Lower leg skin (tissue), 4 donors: Measurements from ENCODE around the gene SDK1. TPM values are rescaled to one million over a fixed set of nuclear protein-coding genes. Genes with fewer than 3 reads are reported as not detected.

Source experiments
- DNase-seq, 2 donors: peaks; one replicate each; pipeline ENCODE4 v3.0.0-alpha.2; 2019; ENCODE audit warnings: low spot score in 2 of 2
- H3K4me3 ChIP-seq: fragments of 200-600 bp; sonication (generic); 2 replicates; pipeline ENCODE4 v1.5.1; 2017; ENCODE audit warnings: mild to moderate bottlenecking, low read depth; ENCODE audit not compliant: poor library complexity, severe bottlenecking
- CTCF ChIP-seq, 3 donors: fragments of 450-650 bp; IDR thresholded peaks; one replicate each; pipeline ENCODE4 v1.5.1; 2016; ENCODE audit warnings: antibody characterized with exemption in 3 of 3, mild to moderate bottlenecking in 3 of 3, moderate library complexity in 2 of 3
- POLR2A ChIP-seq, 2 donors: fragments of 450-650 bp; IDR thresholded peaks; one replicate each; pipeline ENCODE4 v1.6.1; 2016 to 2017; ENCODE audit warnings: antibody characterized with exemption in 2 of 2, mild to moderate bottlenecking in 1 of 2, moderate library complexity in 1 of 2
- WGBS, 2 donors: methylation state at CpG; one replicate each; pipeline ENCODE4 v1.1.5; 2018; 5-methylcytosine and 5-hydroxymethylcytosine counted together
- intact Hi-C: fragments of 100-400 bp; cut with DNase I; formaldehyde crosslinking; loops from one replicate; pipeline ENCODE4 v1.15.0; 2023; ENCODE audit warnings: low total_unique reads
- total RNA-seq, 4 donors: library from RNA; depleted of rRNA; stranded (reverse); fragments of >200 nt; gene quantifications; one replicate each; pipeline ENCODE4 v1.1.0, GENCODE V29; 2016

SDK1 gene
- total RNA-seq, 4 donors from 2014 or later, result 1.9 to 7.2 (median 5.1) TPM

- H3K4me3 ChIP-seq, result no peak overlapping the region
- 80 to 85% methylated on average over 14 of the region's 14 CpGs for WGBS, 2 donors
- no peak for TF ChIP-seq POLR2A (IDR thresholded peaks at IDR 0.05)
- no peak for TF ChIP-seq CTCF (IDR thresholded peaks at IDR 0.05)
- intact Hi-C loops, result no loop called here
- no peak for DNase-seq
Observed at GRCh38 chr7:3879355-3880075, 578.5 kb downstream of the SDK1 start.

GRCh38 chr7:3880228-3880987, 579.4 kb downstream of the SDK1 start:
- intact Hi-C loops, result no loop called here
- no peak overlapping the region for H3K4me3 ChIP-seq
- 81 to 89% methylated on average over 26 of the region's 26 CpGs for whole genome bisulfite sequencing, 2 donors
- TF ChIP-seq CTCF (IDR thresholded peaks at IDR 0.05), result no peak
- no peak for TF ChIP-seq POLR2A (IDR thresholded peaks at IDR 0.05)
- DNase-seq, result no peak

- TF ChIP-seq CTCF (IDR thresholded peaks at IDR 0.05) (no peak), POLR2A (IDR thresholded peaks at IDR 0.05) (no peak)
- no peak overlapping the region for H3K4me3 ChIP-seq
- no peak for DNase-seq
- WGBS, 2 donors, result 73 to 76% methylated on average over 5 of the region's 5 CpGs
- intact Hi-C loops, result no loop called here
Observed at GRCh38 chr7:3882782-3883181, 581.7 kb downstream of the SDK1 start.

- 92% methylated on average over 6 of the region's 6 CpGs for WGBS, 2 donors
- no peak overlapping the region for H3K4me3 ChIP-seq
- DNase-seq, result no peak
- intact Hi-C loops, result no loop called here
- no peak for TF ChIP-seq POLR2A (IDR thresholded peaks at IDR 0.05)
- no peak for TF ChIP-seq CTCF (IDR thresholded peaks at IDR 0.05)
Observed at GRCh38 chr7:3884543-3884942, 583.5 kb downstream of the SDK1 start.

GRCh38 chr7:3887096-3887690, 586.1 kb downstream of the SDK1 start:
- intact Hi-C loops, result no loop called here
- 48 to 63% methylated on average over 4 of the region's 4 CpGs for WGBS, 2 donors
- peak in 1 of 2 donors; percentile 48 for DNase-seq
- no peak overlapping the region for H3K4me3 ChIP-seq
- TF ChIP-seq POLR2A (IDR thresholded peaks at IDR 0.05) (no peak), CTCF (IDR thresholded peaks at IDR 0.05) (no peak)
